HEK293 (cell line): ENCODE results near the gene GLI1.

ENCODE experiments used
- ZEB2 ChIP-seq: fragments of 450-650 bp; formaldehyde crosslinking; IDR thresholded peaks from 2 replicates; pipeline ENCODE4 v1.5.1; 2016; ENCODE audit warnings: missing biosample characterization, missing genetic modification characterization
- ZNF324 ChIP-seq: fragments of 450-650 bp; formaldehyde crosslinking; IDR thresholded peaks from 2 replicates; pipeline ENCODE4 v1.5.1; 2016; ENCODE audit warnings: missing biosample characterization, missing genetic modification characterization
- ZNF416 ChIP-seq: fragments of 450-650 bp; formaldehyde crosslinking; IDR thresholded peaks from 2 replicates; pipeline ENCODE4 v1.5.1; 2016; ENCODE audit warnings: missing biosample characterization, missing genetic modification characterization
- ZNF530 ChIP-seq: fragments of 450-650 bp; formaldehyde crosslinking; IDR thresholded peaks from 2 replicates; pipeline ENCODE4 v1.5.1; 2016; ENCODE audit warnings: low read depth, missing biosample characterization, missing genetic modification characterization
- ZNF830 ChIP-seq: fragments of 450-650 bp; IDR thresholded peaks from 2 replicates; pipeline ENCODE4 v1.5.0; 2018; ENCODE audit warnings: missing biosample characterization, missing genetic modification characterization, low read depth, mild to moderate bottlenecking, moderate library complexity

- TF ChIP-seq ZNF530 (tag by site-specific recombination) (no peak), ZNF324 (tag by site-specific recombination) (no peak), ZNF830 (tag by site-specific recombination) (no peak), ZEB2 (tag by site-specific recombination) (no peak), ZNF416 (tag by site-specific recombination) (no peak)
Measured at GRCh38 chr12:57469296-57470164, 9.9 kb downstream of the GLI1 start.
